Gastrocnemius medialis (tissue), 4 donors: Measurements from ENCODE around the gene BARX2. TPM values are rescaled to one million over a fixed set of nuclear protein-coding genes. Genes with fewer than 3 reads are reported as not detected.
A peak's percentile ranks its signal among the peaks of the same experiment; 100 is the strongest.

ENCODE experiments used
- ATAC-seq, 2 donors: fragments of 150-250 bp; one replicate each; pipeline ENCODE4 v1.9.1; 2016
- DNase-seq, 2 donors: peaks; one replicate each; pipeline ENCODE4 v3.0.0-alpha.2; 2019
- H3K27ac ChIP-seq, 4 donors: fragments of 200-600 bp; sonication (generic); 1 replicate in 1 of 4; 2 replicates in 3 of 4; pipeline ENCODE4 v1.5.1; 2016 to 2018; ENCODE audit warnings: mild to moderate bottlenecking in 2 of 4, moderate library complexity in 1 of 4
- H3K27me3 ChIP-seq, 3 donors: fragments of 200-600 bp; sonication (generic) in 2 of 3; 1 replicate in 1 of 3; 2 replicates in 2 of 3; pipeline versions ENCODE4 v1.5.1 to v1.6.0; 2016 to 2019; ENCODE audit warnings: mild to moderate bottlenecking in 1 of 3, moderate library complexity in 1 of 3
- H3K36me3 ChIP-seq, 2 donors: fragments of 200-600 bp; sonication (generic) in 1 of 2; one replicate each; pipeline ENCODE4 v1.5.1; 2017 to 2018
- H3K4me1 ChIP-seq, 2 donors: fragments of 200-600 bp; sonication (generic) in 1 of 2; one replicate each; pipeline ENCODE4 v1.5.1; 2016 to 2017; ENCODE audit warnings: mild to moderate bottlenecking in 2 of 2
- H3K4me3 ChIP-seq, 4 donors: fragments of 200-600 bp; sonication (generic) in 3 of 4; 1 replicate in 1 of 4; 2 replicates in 3 of 4; pipeline ENCODE4 v1.5.1; 2016 to 2019; ENCODE audit warnings: mild to moderate bottlenecking in 2 of 4
- H3K9me3 ChIP-seq, 3 donors: fragments of 200-600 bp; sonication (generic) in 2 of 3; 1 replicate in 1 of 3; 2 replicates in 2 of 3; pipeline ENCODE4 v1.5.1; 2016 to 2019
- CTCF ChIP-seq, 5 experiments: fragments of 450-650 bp in 3 of 5; fragments of 200-600 bp in 2 of 5; sonication (generic) in 2 of 5; IDR thresholded peaks in 4 of 5; conservative IDR thresholded peaks in 1 of 5; 1 replicate in 4 of 5; 2 replicates in 1 of 5; pipeline ENCODE4 v1.5.1; 2016 to 2019; ENCODE audit warnings: antibody characterized with exemption in 5 of 5, mild to moderate bottlenecking in 3 of 5, moderate library complexity in 3 of 5
- POLR2A ChIP-seq, 2 donors: fragments of 450-650 bp; IDR thresholded peaks; one replicate each; pipeline ENCODE4 v1.6.1; 2017; ENCODE audit warnings: antibody characterized with exemption in 2 of 2, mild to moderate bottlenecking in 2 of 2, moderate library complexity in 2 of 2
- in situ Hi-C, 4 donors: fragments of 200-750 bp; cut with MboI; loops; one replicate each; pipeline versions ENCODE4 v1.15.0 to v1.8.0; 2017; ENCODE audit warnings: low sequenced_read_pairs in 4 of 4
- intact Hi-C: fragments of 100-400 bp; cut with DNase I; formaldehyde crosslinking; loops from one replicate; pipeline ENCODE4 v1.15.1; 2023; ENCODE audit warnings: low total_unique reads
- total RNA-seq, 4 donors: library from RNA; depleted of rRNA; stranded (reverse); fragments of >200 nt; gene quantifications; one replicate each; pipeline versions ENCODE4 v1.1.0 to v1.2.3, GENCODE V29; 2016

Gene BARX2
- total RNA-seq, 4 donors from 2014 or later, result 1.2 to 4.4 TPM; not detected in 2

GRCh38 chr11:129370715-129371114 is 4.9 kb upstream of the BARX2 start:
- H3K4me1 ChIP-seq, result peaks cover 0 to 5% of the 10 kb centered on the region in 2 donors
- no peaks in the 10 kb centered on the region for H3K9me3 ChIP-seq
- H3K4me3 ChIP-seq, result no peak overlapping the region
- in situ Hi-C loops (loop anchor here in 2 of 4 donors (25.0 kb wide), 1 partner anchor 367 kb away; no protein-coding TSS in a partner anchor), intact Hi-C loops (no loop called here)
- peaks cover 70 to 92% (median 83%) of the 10 kb centered on the region in 3 donors for H3K27me3 ChIP-seq
- no peak for TF ChIP-seq POLR2A (IDR thresholded peaks at IDR 0.05)
- no peak for ATAC-seq
- no peaks in the 10 kb centered on the region for H3K36me3 ChIP-seq
- DNase-seq, result no peak
- no peak overlapping the region for H3K27ac ChIP-seq

- Histone ChIP-seq H3K4me3 (peak overlapping the region; percentile 7 to 30 (median 25)), H3K27ac (peak overlapping the region in 1 of 4 donors; percentile 26), H3K27me3 (peaks cover 73 to 92% (median 83%) of the 10 kb centered on the region in 3 donors), H3K4me1 (peaks cover 0 to 5% of the 10 kb centered on the region in 2 donors), H3K9me3 (no peaks in the 10 kb centered on the region), H3K36me3 (no peaks in the 10 kb centered on the region)
- TF ChIP-seq CTCF (IDR thresholded peaks at IDR 0.05 in 4 of 5, conservative IDR thresholded peaks at IDR 0.05 in 1 of 5) (no peak), POLR2A (IDR thresholded peaks at IDR 0.05) (no peak)
- no peak for ATAC-seq
- intact Hi-C loops, result no loop called here
- in situ Hi-C loops, result loop anchor here in 2 of 4 donors (25.0 kb wide), 1 partner anchor 364 kb away; no protein-coding TSS in a partner anchor
- DNase-seq, result no peak
Observed at GRCh38 chr11:129372609-129373488, 2.8 kb upstream of the BARX2 start.

GRCh38 chr11:129373489-129373953 is 2.1 kb upstream of the BARX2 start:
- TF ChIP-seq CTCF (IDR thresholded peaks at IDR 0.05 in 4 of 5, conservative IDR thresholded peaks at IDR 0.05 in 1 of 5) (no peak), POLR2A (IDR thresholded peaks at IDR 0.05) (no peak)
- Histone ChIP-seq H3K4me1 (peaks cover 0 to 5% of the 10 kb centered on the region in 2 donors), H3K27me3 (peaks cover 77 to 92% (median 87%) of the 10 kb centered on the region in 3 donors), H3K27ac (peak overlapping the region in 1 of 4 donors; percentile 26), H3K9me3 (no peaks in the 10 kb centered on the region), H3K36me3 (no peaks in the 10 kb centered on the region), H3K4me3 (peak overlapping the region; percentile 7 to 30 (median 25))
- intact Hi-C loops (no loop called here), in situ Hi-C loops (loop anchor here in 2 of 4 donors (25.0 kb wide), 1 partner anchor 364 kb away; no protein-coding TSS in a partner anchor)
- DNase-seq (no peak), ATAC-seq (no peak)

GRCh38 chr11:129374081-129374992 is 1.3 kb upstream of the BARX2 start:
- Histone ChIP-seq H3K4me1 (peaks cover 0 to 5% of the 10 kb centered on the region in 2 donors), H3K4me3 (peak overlapping the region in 2 of 4 donors; percentile 25 to 30), H3K27ac (peak overlapping the region in 1 of 4 donors; percentile 3), H3K9me3 (no peaks in the 10 kb centered on the region), H3K27me3 (peaks cover 82 to 95% (median 85%) of the 10 kb centered on the region in 3 donors), H3K36me3 (no peaks in the 10 kb centered on the region)
- DNase-seq (no peak), ATAC-seq (no peak)
- TF ChIP-seq POLR2A (IDR thresholded peaks at IDR 0.05) (no peak), CTCF (IDR thresholded peaks at IDR 0.05 in 4 of 5, conservative IDR thresholded peaks at IDR 0.05 in 1 of 5) (no peak)
- intact Hi-C loops, result no loop called here
- in situ Hi-C loops, result loop anchor here in 2 of 4 donors (25.0 kb wide), 1 partner anchor 363 kb away; no protein-coding TSS in a partner anchor
